K562 (cell line): ENCODE results near the gene XIRP1. TPM values are rescaled to one million over a fixed set of nuclear protein-coding genes. Genes with fewer than 3 reads are reported as not detected.

ENCODE experiments used
- ATAC-seq: fragments of 200-7000 bp; cut with Tn5 transposase; 3 replicates; pipeline ENCODE4 v1.9.1; 2020; ENCODE audit warnings: moderate library complexity
- BruUV-seq: library from RNA; stranded (reverse); fragments of 400-500 nt; replicated peaks from 2 replicates; lab custom pipeline; 2021; lab: Mats Ljungman, UMichigan
- CTCF ChIA-PET: fragments of 300-600 bp; formaldehyde crosslinking; extraction: SDS; loops from one replicate; lab custom pipeline; 2021; ENCODE audit warnings: low intra/inter-chr PET ratio; lab: Yijun Ruan, JAX
- POLR2A ChIA-PET: fragments of 300-600, 350-650 bp; sonication (Branson Sonifier 250); formaldehyde crosslinking; extraction: SDS; loops from one replicate; lab custom pipeline; 2021; ENCODE audit warnings: antibody characterized with exemption, inconsistent platforms; lab: Yijun Ruan, JAX
- DNase-seq, 4 experiments: peaks; one replicate each; pipeline versions ENCODE4 v3.0.0 to v3.0.0-alpha.2; 2011 to 2018; ENCODE audit warnings: low spot score in 3 of 4, mixed read lengths in 3 of 4; ENCODE audit errors: extremely low read depth in 1 of 4
- FAIRE-seq: peaks from 2 replicates; lab custom pipeline; 2011; peaks lifted over from hg19 to GRCh38; lab: Jason Lieb, UNC
- H2AFZ ChIP-seq: 2 replicates; pipeline ENCODE4 v1.6.0; 2011; ENCODE audit warnings: low read depth, low read length, control low read depth, inconsistent platforms
- H3K27ac ChIP-seq: fragments of 200-600 bp; 3 replicates; pipeline ENCODE4 v1.8.0; 2011; ENCODE audit warnings: low read depth, mild to moderate bottlenecking, control low read depth, inconsistent platforms, low read length, moderate library complexity, mixed read lengths; ENCODE audit errors: extremely low read depth
- H3K27me3 ChIP-seq, 2 experiments: fragments of 300-600 bp in 1 of 2; 2 replicates in 1 of 2; 3 replicates in 1 of 2; pipeline versions ENCODE4 v1.6.0 to v1.8.0; 2011; ENCODE audit warnings: inconsistent platforms in 2 of 2, low read length in 2 of 2, mild to moderate bottlenecking in 1 of 2, mixed read lengths in 1 of 2, moderate library complexity in 1 of 2; ENCODE audit not compliant: control insufficient read depth in 2 of 2, insufficient read depth in 2 of 2
- H3K36me3 ChIP-seq: fragments of 300-600 bp; 3 replicates; pipeline ENCODE4 v1.8.0; 2011; ENCODE audit warnings: mild to moderate bottlenecking, low read length, inconsistent platforms; ENCODE audit not compliant: control insufficient read depth, insufficient read depth
- H3K4me1 ChIP-seq, 2 experiments: fragments of 200-600 bp in 1 of 2; replicated peaks in 1 of 2; 2 replicates in 1 of 2; 3 replicates in 1 of 2; pipeline versions ENCODE4 v1.5.1 to v1.8.0; 2011; ENCODE audit warnings: inconsistent platforms in 2 of 2, low read length in 2 of 2, mild to moderate bottlenecking in 1 of 2, mixed read lengths in 1 of 2, moderate library complexity in 1 of 2; ENCODE audit not compliant: control insufficient read depth in 2 of 2, insufficient read depth in 2 of 2
- H3K4me2 ChIP-seq: 2 replicates; pipeline ENCODE4 v1.6.1; 2011; ENCODE audit warnings: low read length, control low read depth, inconsistent platforms, mixed read lengths; ENCODE audit not compliant: insufficient read depth
- H3K4me3 ChIP-seq: fragments of 200-600 bp; sonication (generic), shearing (Covaris generic); 2 replicates; pipeline ENCODE4 v1.5.1; 2016; ENCODE audit warnings: control low read depth, inconsistent platforms
- H3K79me2 ChIP-seq: fragments of 200-600 bp; 3 replicates; pipeline ENCODE4 v1.8.0; 2011; ENCODE audit warnings: low read length, inconsistent platforms; ENCODE audit not compliant: control insufficient read depth, insufficient read depth
- H3K9ac ChIP-seq, 2 experiments: 2 replicates each; pipeline versions ENCODE4 v1.6.0 to v1.6.1; 2011; ENCODE audit warnings: low read depth in 2 of 2, low read length in 2 of 2, control low read depth in 1 of 2, inconsistent platforms in 1 of 2, mild to moderate bottlenecking in 1 of 2, mixed read lengths in 1 of 2; ENCODE audit not compliant: insufficient read depth in 1 of 2
- H3K9me1 ChIP-seq: one replicate; pipeline ENCODE4 v1.6.0; 2011; ENCODE audit warnings: inconsistent platforms, mild to moderate bottlenecking, low read length, moderate library complexity; ENCODE audit not compliant: control insufficient read depth, insufficient read depth
- H3K9me3 ChIP-seq: replicated peaks from 2 replicates; pipeline ENCODE4 v1.5.1; 2011; ENCODE audit warnings: low read depth, low read length, inconsistent platforms; ENCODE audit not compliant: control insufficient read depth, insufficient read depth
- H4K20me1 ChIP-seq: replicated peaks from 2 replicates; pipeline ENCODE4 v1.6.1; 2011; ENCODE audit warnings: low read length, inconsistent platforms, mixed read lengths; ENCODE audit not compliant: control insufficient read depth, insufficient read depth
- AFF1 ChIP-seq, 2 experiments: fragments of 450-650 bp; IDR thresholded peaks; 2 replicates each; pipeline ENCODE4 v1.6.1; 2018; ENCODE audit warnings: mild to moderate bottlenecking in 2 of 2, low read depth in 1 of 2; ENCODE audit not compliant: partially characterized antibody in 2 of 2
- CREB3L1 ChIP-seq: fragments of 450-650 bp; IDR thresholded peaks from 2 replicates; pipeline ENCODE4 v1.6.1; 2014; ENCODE audit warnings: low read depth, mild to moderate bottlenecking, moderate library complexity, borderline replicate concordance
- NFATC3 ChIP-seq: fragments of 450-650 bp; IDR thresholded peaks from 2 replicates; pipeline ENCODE4 v1.6.1; 2017; ENCODE audit warnings: mild to moderate bottlenecking
- POLR3A ChIP-seq: IDR thresholded peaks from 2 replicates; pipeline ENCODE4 v1.6.1; 2011; ENCODE audit warnings: borderline replicate concordance, mild to moderate bottlenecking, moderate library complexity; ENCODE audit not compliant: insufficient read length, insufficient read depth; ENCODE audit errors: extremely low read depth
- SIRT6 ChIP-seq: IDR thresholded peaks from one replicate; pipeline ENCODE4 v1.6.1; 2012; ENCODE audit warnings: low read depth, mild to moderate bottlenecking, control low read depth, inconsistent platforms, low read length, moderate library complexity
- STAT6 ChIP-seq: sonication (generic); formaldehyde crosslinking; IDR thresholded peaks from 2 replicates; pipeline ENCODE4 v1.8.1; 2023; ENCODE audit warnings: mild to moderate bottlenecking, missing genetic modification reagents
- TRIM28 ChIP-seq: fragments of 450-650 bp; IDR thresholded peaks from 2 replicates; pipeline ENCODE4 v1.6.1; 2017
- U2AF1 ChIP-seq: fragments of 200-400 bp; formaldehyde crosslinking; optimal IDR thresholded peaks from 2 replicates; pipeline ENCODE3; 2017; ENCODE audit warnings: mild to moderate bottlenecking, low read depth, low read length, moderate library complexity
- WHSC1 ChIP-seq: IDR thresholded peaks from one replicate; pipeline ENCODE4 v1.6.1; 2012; ENCODE audit warnings: low read length, control low read depth, inconsistent platforms
- ZNF354B ChIP-seq: fragments of 250-450 bp; sonication (Bioruptor Pico); IDR thresholded peaks from 2 replicates; pipeline ENCODE4 v1.4.0; 2020
- WGBS: fragments of 100-300 bp; shearing (Covaris generic); methylation state at CpG from one replicate; pipeline ENCODE4 v1.1.6; 2016; ENCODE audit warnings: low coverage, mixed read lengths; ENCODE audit not compliant: insufficient coverage; ENCODE audit errors: missing lambda C conversion rate; 5-methylcytosine and 5-hydroxymethylcytosine counted together
- in situ Hi-C: fragments of 300-500 bp; cut with MboI; formaldehyde crosslinking; loops from 4 replicates; pipeline ENCODE4 v1.15.0; 2018; ENCODE audit warnings: inconsistent platforms, mixed read lengths
- intact Hi-C: fragments of 100-400 bp; cut with micrococcal nuclease; formaldehyde crosslinking; loops from 2 replicates; pipeline ENCODE4 v1.14.2; 2022
- polyA plus RNA-seq, 8 experiments: library from polyadenylated mRNA; depleted of rRNA in 4 of 8; stranded (reverse) in 5 of 8; unstranded in 3 of 8; fragments of >200 nt; fragmentation: Nextera tagmentation in 2 of 8; fragmentation: Illumina TruSeq in 1 of 8; extraction: Ambion mirVana in 2 of 8; extraction: Trizol in 1 of 8; gene quantifications; 2 replicates each; pipeline versions ENCODE4 v1.2.1 to v1.2.3, GENCODE V29; 2011 to 2014; ENCODE audit warnings: inconsistent platforms in 1 of 8, missing spikeins in 1 of 8
- total RNA-seq, 7 experiments: library from RNA; depleted of rRNA in 6 of 7; stranded (reverse); fragments of >200 nt in 6 of 7; fragmentation: Illumina TruSeq in 2 of 7; extraction: Trizol in 2 of 7; gene quantifications; 2 replicates each; pipeline versions ENCODE4 v1.2.1 to v1.2.3, GENCODE V29; 2011 to 2021; ENCODE audit warnings: low replicate concordance in 1 of 7

XIRP1 gene
- total and polyA plus RNA-seq, 9 of the 15 experiments (the other 6 are each of a cell fraction or from before 2014, with no cell fraction given) = 0.03 to 0.27 (median 0.08) TPM; not detected in 3

- no peaks in the 10 kb centered on the region for H3K9me3 ChIP-seq
- no peak overlapping the region for H3K4me2 ChIP-seq
- BruUV-seq = no TSS peak
- H3K4me3 ChIP-seq = no peak overlapping the region
- FAIRE-seq = no peak
- CTCF ChIA-PET = interaction anchor here (0.5 kb wide), 1 partner anchor 219 kb away, joined by 3 read pairs; no protein-coding TSS in a partner anchor
- H2AFZ ChIP-seq = no peak overlapping the region
- POLR2A ChIA-PET = interaction anchor here (0.6 to 1.0 kb wide), 4 partner anchors 9 to 247 kb away, joined by 3 to 4 read pairs (median 3); partner anchors contain the start of genes GORASP1 and TTC21A
- no peak for DNase-seq
- H3K4me1 ChIP-seq = peaks cover 0 to 35% of the 10 kb centered on the region in 2 experiments; a peak in 2 of 5 replicates
- TF ChIP-seq SIRT6 (no peak), ZNF354B (no peak), CREB3L1 (no peak), POLR3A (no peak), STAT6 (CRISPR knock-in tag) (no peak), WHSC1 (no peak), AFF1 (IDR thresholded peaks at IDR 0.05; ENCODE audit: low read depth in 1 of 2, partially characterized antibody in 2 of 2) (no peak), TRIM28 (no peak), U2AF1 (no peak), NFATC3 (no peak)
- no peak overlapping the region for H3K27ac ChIP-seq
- H4K20me1 ChIP-seq = no peaks in the 10 kb centered on the region
- no peaks in the 10 kb centered on the region for H3K79me2 ChIP-seq
- intact Hi-C loops (no loop called here), in situ Hi-C loops (loop anchor here (5.0 kb wide), 2 partner anchors 59 to 101 kb away; no protein-coding TSS in a partner anchor)
- WGBS = 40% methylated on average over 11 of the region's 11 CpGs
- no peak for ATAC-seq
- no peaks in the 10 kb centered on the region for H3K36me3 ChIP-seq
- H3K9ac ChIP-seq = 0 out of 4 replicates have a peak overlapping the region, but pooled peaks of 1 of the 2 experiments have one; percentile 63
- H3K9me1 ChIP-seq = no peaks in the 10 kb centered on the region
- peaks cover 11 to 23% of the 10 kb centered on the region in 2 experiments; a peak in 4 of 5 replicates for H3K27me3 ChIP-seq
Observed at GRCh38 chr3:39186692-39187151, 5.7 kb downstream of the XIRP1 start.
